Measurements from ENCODE around the gene NTNG2.

DNA sequence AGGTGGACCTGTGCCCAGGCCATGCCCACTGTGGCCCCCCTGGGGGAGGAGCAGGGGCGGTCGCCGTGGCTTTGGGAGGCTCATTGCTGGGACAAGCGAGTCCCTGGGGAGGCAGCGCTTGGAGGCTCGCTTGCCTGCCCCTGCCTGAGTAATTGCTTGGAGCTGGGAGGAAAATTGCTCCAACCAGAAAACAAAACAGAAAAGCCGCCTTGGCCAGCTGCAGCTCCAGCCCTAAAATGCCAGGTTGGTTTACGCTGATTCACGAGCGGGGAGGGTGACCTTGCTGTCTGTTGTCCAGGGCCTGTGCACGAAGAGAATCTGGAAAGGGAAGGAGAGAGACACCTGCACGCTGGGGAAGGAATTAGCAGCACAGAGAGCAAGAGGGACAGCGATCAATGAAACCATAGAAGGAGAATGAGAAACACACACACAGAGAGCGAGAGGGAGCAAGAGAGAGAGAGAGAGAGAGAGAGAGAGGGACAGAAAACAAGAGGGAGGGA is 25.3 kb downstream of the NTNG2 start:
- TF ChIP-seq POLR2A (IDR thresholded peaks at IDR 0.05; ENCODE audit: low read depth, low read length) (no peak), POLR2AphosphoS5 (IDR thresholded peaks at IDR 0.05; ENCODE audit: low read depth, low read length) (no peak)
